GM21423 (cell line): Measurements from ENCODE around the gene BPHL.
"Not testable (repeated sequence)": the region's sequence is repeated elsewhere in the genome, so short reads cannot be mapped to it uniquely, and the experiment has no call there.

Experiments
- ATAC-seq: cut with Tn5 transposase; IDR thresholded peaks from one replicate; pipeline ENCODE4 v1.9.1; 2021; ENCODE audit warnings: mild to moderate bottlenecking, moderate library complexity; ENCODE audit not compliant: unreplicated experiment

The BPHL gene

DNA sequence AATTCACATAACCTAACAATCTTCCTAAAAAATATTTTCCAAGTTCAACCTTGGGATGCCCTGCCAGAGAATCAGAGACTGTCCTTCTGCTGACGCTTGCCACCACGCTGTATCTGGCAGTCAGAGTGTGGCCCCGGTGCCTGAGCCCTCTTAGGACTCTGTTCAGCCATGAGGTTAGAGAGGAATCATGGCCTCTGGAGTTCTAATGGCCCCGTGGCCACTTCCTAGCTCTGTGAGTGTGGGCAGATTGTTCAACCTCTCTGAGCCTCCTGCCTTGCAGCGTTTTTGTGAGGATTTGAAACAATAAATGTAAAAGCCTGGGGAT, 2.2 kb downstream of the BPHL start:
- ATAC-seq: no peak

GRCh38 chr6:3122823-3123182, 4.3 kb downstream of the BPHL start:
- no peak for ATAC-seq

GRCh38 chr6:3124667-3125066, 6.2 kb downstream of the BPHL start:
- no peak for ATAC-seq

DNA sequence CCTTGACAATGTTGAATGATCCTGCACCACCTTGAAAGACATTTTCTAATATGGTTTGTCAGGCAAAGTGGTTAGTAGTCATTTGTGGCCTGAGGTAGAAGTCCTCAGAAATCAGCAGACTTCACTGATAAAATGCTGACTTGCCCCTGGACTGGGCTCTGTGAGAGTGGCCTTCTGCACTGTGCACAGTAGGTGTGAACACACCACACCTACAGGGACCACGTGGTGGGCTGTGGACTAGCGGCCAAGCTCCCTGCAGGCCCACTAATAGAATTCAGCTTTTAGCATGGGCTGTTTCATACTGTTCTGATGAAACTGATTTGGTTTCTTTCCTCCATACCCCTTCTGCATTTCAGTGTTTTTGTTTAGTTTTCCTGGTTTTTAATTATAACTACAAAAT, 7.3 kb downstream of the BPHL start:
- ATAC-seq: no peak

DNA sequence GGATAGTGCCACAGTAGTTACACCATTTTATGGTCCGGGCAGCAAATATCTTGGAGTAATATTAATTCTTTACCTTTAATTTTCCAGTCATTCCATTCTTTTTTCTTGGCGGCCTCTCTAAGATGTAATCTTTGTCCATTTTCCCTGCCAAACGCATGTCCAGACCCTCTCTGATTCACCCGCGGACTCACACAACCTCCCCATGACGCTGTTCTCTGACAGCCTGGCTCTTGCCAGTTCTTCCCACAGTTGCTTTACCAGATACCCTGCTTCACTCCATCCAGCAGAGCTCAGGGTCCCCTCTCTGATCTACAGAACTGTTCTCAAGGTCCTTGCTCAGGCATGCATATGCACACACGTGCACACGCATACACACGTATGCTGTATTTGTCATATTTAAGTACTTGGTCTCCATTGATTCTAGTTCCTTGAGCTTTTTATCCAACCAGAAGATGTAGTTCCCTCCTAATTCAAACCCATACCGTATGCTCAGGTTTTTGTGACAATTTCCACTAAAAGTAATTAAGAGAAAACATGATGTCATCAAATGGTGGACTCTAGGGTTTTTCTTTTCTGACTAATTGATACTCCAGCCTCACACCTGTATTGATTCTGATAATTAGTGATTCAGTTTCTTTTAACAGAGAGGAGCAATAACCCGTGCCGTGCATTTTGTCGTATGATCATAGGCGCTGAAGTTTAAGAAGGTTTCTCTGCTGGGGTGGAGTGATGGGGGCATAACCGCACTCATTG, 10.0 kb downstream of the BPHL start:
- ATAC-seq: no peak

DNA sequence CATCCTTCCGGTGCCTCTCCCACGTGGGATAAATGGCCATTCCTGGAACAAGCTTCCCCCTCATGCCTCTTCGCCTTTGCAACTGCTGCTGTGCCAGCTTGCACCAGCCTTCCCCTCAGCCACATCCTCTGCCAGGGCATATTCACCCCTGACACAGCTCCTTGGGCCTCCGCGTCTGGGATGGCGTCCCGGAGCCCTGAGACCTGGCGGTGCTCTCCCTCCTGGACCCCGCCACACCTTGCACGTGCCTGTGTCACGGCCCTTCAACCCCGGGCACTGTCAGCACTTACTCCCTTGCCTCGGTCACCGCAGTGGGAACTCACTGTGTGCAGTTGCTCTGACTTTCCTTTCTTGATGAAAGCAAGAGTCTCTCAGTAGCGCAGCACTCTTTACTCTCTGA, 13.2 kb downstream of the BPHL start:
- ATAC-seq: no peak

- no peak for ATAC-seq
Measured at GRCh38 chr6:3133515-3133914, 15.0 kb downstream of the BPHL start.

DNA sequence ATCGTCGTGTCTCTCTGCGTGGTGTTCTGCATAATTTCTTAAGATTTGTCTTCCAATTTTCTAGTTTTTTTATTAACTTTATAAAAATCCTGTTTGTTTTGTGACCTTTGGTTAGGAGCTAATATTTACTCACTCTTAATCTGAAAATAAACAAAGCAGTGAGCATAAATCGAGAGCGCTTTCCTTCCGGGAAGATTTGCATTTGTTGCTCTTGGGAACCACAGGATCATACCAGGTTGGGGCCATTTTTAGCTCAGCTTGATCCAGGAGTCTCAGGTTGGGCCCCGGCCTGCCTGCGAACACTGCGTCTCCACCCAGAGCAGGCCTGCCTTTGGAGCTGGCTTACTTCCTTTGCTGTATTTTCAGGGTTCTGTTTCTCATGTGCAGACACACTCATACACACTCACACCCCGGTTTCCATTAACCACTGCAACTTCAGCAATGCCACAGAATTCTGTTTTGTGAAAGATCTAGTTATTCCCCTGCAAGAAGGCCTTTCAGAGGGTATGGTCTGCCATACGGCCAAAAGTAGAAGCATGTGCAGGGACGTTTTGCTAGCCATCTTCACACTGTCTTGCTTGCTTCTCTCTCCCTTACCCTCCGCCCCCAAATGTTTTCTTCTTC, 17.3 kb downstream of the BPHL start:
- ATAC-seq: no peak

DNA sequence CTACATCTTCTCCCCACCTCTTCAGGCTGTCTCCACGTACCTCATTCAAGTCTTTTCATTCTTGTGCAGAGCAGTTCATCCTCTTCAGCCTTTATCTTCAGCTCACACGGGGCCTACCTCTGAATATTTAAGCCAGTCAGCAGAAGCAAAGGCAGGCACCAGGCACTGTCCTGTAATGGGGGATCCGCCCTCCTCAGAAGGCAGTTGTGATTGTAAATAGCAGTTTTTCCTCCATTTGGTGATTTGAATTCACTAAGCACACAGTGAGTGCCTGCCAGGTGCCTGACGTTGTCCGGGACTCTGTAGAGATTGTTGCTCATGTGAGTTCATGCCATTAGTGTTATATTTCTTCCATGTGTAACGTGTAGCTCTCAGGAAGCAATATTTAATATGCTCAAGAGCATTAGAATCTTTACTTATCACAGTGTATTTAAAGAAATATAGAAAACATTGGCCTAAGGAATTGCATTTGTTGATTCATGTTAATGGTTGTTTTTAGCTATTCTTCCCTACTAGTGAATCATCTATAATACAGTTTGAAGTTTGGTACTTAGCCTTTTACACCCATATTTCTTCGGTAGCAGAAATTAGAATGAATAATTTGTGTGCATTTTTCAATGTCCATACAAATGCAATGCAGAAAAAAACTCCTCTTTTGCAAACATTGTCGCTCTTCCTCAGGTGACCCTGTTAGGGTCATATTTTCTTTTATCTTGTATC, 17.9 kb downstream of the BPHL start:
- no peak for ATAC-seq

DNA sequence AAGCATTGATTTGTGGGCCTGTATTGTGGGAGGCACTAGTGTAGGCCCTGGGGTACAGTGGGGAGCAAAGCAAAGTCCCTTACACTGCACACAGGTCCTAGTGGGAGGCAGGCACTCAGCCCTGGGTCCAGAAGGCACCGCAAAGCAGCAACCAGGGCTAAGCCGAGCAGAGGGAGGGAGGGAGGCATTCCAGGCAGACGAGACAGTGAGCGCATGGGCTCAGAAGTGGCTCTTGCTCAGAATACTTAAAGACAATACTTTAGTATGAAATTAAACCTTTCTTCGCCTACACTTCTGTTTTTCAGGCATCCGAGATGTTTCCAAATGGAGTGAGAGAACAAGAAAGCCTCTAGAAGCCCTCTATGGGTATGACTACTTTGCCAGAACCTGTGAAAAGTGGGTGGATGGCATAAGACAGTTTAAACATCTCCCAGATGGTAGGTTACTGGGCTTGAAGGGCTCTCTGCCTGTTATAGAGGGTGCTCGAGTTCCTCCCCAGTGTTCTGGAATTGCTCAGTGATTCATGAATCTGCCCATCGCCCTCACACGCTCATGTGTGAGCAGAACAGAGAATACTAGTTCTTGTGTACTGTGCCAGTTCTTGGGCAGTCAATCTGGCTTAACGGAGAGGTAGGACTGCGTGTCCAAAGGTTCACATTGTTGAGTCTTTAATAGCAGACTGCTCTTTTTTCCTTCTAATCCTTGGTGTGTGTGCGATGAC, 18.7 kb downstream of the BPHL start:
- ATAC-seq: no peak

DNA sequence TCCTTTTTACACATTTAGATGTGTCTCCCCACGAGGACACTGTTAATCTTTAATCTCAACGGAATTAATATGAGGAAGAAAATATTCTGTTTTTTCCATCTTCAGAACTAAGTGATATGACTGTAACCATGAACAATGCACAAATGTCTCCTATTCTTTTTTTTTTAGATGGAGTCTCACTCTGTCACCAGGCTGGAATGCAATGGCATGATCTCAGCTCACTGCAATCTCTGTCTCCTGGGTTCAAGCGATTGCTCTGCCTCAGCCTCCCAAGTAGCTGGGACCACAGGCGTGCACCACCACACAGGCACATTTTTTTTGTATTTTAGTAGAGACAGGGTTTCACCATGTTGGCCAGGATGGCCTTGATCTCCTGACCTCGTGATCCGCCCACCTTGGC, 19.4 kb downstream of the BPHL start:
- not testable (repeated sequence) for ATAC-seq

DNA sequence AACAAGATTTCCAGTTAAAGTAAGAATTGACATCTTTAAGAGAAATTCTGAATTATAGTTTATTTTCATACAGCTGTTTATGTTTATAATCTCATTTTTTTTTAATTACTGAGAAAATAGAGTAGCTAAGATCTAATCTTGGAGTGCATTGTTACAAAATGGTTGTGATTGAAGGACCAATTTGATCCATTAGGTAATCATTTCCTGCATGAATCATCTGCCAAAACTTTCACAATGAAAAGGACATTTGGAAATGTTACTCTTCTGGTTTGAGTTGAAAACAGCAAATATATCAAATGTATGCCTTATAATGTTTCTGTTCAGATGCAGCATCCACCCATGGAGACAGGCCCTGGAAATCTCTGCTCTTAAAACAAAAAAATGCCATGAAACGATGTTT, 19.8 kb downstream of the BPHL start:
- ATAC-seq: no peak

DNA sequence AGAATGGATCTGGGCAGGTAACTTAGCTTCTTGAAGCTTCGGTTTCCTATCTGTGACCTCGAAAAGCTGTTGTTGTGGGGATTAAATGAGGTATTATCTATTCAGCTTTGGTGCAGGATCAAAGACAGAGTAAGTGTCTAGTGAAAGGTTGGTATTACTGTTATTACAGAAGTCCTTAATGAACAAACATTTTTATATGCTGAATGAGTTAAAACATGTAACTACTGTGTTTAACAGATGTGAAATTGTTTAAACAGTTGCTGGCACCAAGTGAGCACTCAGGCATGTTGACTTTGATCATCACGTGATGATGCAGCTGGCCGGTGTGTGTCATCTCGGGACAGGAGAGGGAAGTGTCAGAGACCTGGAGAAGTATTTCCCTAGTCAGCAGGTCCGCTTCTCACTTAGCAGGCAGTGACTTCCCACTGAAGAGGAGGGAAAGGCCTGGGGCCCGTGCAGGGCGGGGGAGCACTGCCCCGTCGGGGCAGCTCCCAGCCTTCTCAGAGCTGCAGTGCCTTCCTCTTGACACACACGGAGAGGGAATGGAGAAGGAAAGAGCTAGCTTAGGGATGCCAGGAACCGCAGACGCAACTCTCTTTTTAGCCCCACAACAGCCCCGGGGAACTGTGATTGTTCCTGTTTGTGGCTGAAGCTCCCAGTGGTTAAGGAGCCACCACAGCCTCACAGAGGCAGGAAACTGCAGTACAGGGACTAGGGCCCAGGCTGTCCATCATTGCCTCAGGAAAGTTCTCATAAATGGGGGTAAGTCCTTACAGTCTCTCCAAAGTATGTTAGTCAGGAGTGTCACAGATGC, 20.8 kb downstream of the BPHL start:
- peak; percentile 60 for ATAC-seq

DNA sequence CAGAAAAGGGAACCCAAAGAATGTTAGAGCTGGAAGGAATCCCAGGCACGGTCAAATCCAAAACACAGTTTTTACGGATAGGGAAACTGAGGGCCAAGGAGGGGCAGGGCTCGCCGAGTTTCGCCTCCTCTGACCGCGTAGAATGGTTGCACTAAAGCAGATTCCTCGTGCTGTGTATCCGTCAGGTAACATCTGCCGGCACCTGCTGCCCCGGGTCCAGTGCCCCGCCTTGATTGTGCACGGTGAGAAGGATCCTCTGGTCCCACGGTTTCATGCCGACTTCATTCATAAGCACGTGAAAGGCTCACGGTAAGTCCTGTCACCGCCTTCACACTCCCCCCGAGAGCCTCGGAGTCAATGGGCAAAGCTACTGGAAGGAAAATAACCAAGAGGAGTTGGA, 21.7 kb downstream of the BPHL start:
- no peak for ATAC-seq

DNA sequence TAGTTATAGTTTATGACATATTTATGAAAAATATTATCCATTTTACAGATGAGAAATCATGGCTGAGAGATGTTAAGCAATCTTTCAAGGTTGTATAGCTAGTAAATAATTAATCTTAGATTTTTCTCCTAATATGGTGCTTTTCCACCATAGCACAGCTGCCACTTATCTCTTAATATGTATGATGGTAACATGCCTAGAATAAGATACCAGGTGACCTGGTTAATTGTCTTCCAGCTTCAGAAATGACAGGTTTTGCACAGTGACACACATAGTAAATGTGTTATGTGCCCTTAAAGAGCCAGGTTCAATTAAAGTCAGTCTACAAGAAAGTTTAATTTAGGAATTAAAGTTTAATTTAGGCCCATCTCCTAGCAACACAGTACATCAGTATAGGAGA, 24.0 kb downstream of the BPHL start:
- no peak for ATAC-seq

DNA sequence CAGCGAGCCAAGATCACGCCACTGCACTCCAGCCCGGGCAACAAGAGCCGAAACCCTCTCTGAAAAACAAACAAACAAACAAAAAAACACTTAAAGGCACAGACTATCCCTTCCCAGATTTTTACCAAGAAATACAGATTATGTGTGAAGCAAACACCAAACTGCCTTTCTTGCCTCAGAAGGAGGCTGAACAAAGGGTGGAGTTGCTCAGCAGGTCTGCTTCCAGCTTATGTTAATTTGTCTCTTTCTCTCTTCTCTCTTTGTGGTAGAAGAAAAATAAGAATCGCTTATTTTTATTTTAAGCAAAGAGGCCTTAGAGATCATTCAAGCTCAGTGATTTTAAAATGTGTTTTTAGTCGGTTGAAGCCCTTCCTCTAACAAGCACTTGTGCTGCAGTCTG, 24.6 kb downstream of the BPHL start:
- ATAC-seq: no peak

DNA sequence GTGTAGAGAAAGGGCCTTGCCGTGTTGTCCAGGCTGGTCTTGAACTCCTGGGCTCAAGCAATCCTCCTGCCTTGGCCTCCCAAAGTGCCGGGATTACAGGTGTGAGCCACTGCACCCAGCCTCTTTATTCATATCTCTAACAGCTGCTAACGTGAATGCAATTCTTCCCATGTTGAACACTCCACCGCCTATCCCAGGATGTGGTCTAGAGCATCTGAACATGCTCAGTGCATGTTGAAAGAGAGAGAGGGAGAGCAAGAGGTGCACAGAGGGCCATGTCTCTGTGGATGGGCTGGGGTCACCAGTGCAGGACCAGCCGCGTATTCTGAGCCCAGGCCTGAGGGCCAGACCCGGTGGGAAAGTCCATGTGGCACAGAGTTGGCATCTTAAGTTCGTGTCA, 26.1 kb downstream of the BPHL start:
- no peak for ATAC-seq

- no peak for ATAC-seq
Measured at GRCh38 chr6:3147914-3148757, 29.6 kb downstream of the BPHL start.

GRCh38 chr6:3151691-3152090, 33.2 kb downstream of the BPHL start:
- no peak for ATAC-seq

DNA sequence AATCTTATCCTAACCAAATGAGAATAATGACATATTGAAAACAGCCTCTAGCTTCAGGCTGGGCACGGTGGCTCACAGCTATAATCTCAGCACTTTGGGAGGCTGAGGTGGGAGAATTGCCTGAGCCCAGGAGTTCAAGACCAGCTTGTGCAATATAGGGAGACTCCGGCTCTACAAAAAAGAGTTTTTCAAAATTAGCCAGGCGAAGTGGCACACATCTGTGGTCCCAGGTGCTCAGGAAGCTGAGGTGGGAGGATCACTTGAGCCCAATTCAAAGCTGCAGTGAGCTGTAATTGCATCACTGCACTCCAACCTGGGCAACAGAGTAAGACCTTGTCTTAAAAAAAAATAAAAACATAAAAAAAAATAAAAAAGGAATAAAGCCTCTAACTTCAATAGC, 34.2 kb downstream of the BPHL start:
- ATAC-seq: no peak
